Pancreas (tissue), 10 donors: ENCODE results near the gene ANKRD44. TPM values are rescaled to one million over a fixed set of nuclear protein-coding genes. Genes with fewer than 3 reads are reported as not detected.

ENCODE experiments used
- ATAC-seq, 4 donors: fragments of 200-7000 bp; cut with Tn5 transposase; one replicate each; pipeline versions ENCODE4 v1.8.0 to v1.9.1; 2020; ENCODE audit warnings: mild to moderate bottlenecking in 4 of 4, moderate library complexity in 4 of 4
- DNase-seq, 6 donors: peaks; one replicate each; pipeline ENCODE4 v3.0.0-alpha.2; 2020
- FAIRE-seq: peaks from 2 replicates; lab custom pipeline; 2012; peaks lifted over from hg19 to GRCh38; lab: Jason Lieb, UNC
- H3K27ac ChIP-seq, 4 donors: fragments of 200-600 bp; sonication (generic); 1 replicate in 3 of 4; 2 replicates in 1 of 4; pipeline versions ENCODE4 v1.5.0 to v1.8.0; 2020
- H3K27me3 ChIP-seq, 4 donors: fragments of 200-600 bp; one replicate each; pipeline ENCODE4 v1.8.0; 2021
- H3K36me3 ChIP-seq, 3 donors: fragments of 200-600 bp; sonication (generic) in 1 of 3; one replicate each; pipeline versions ENCODE4 v1.5.0 to v1.8.0; 2020 to 2021
- H3K4me1 ChIP-seq, 3 donors: fragments of 200-600 bp; one replicate each; pipeline ENCODE4 v1.8.0; 2021
- H3K4me3 ChIP-seq, 4 donors: fragments of 200-600 bp; sonication (generic) in 2 of 4; one replicate each; pipeline versions ENCODE4 v1.5.0 to v1.8.0; 2020 to 2021
- H3K9me3 ChIP-seq, 4 donors: fragments of 200-600 bp; one replicate each; pipeline ENCODE4 v1.8.0; 2021
- WGBS, 2 donors: extraction: QIAGEN DNeasy Blood & Tissue Kit; methylation state at CpG; one replicate each; pipeline ENCODE4 v1.1.7; 2013; 5-methylcytosine and 5-hydroxymethylcytosine counted together
- intact Hi-C, 3 donors: fragments of 100-400 bp; cut with DNase I; formaldehyde crosslinking; loops; one replicate each; pipeline versions ENCODE4 v1.11.1 to v1.14.2; 2022
- polyA plus RNA-seq, 2 donors: library from polyadenylated mRNA; stranded (reverse); fragments of 200-250 nt; gene quantifications; one replicate each; pipeline ENCODE4 v1.2.3, GENCODE V29; 2013
- total RNA-seq, 6 donors: library from RNA; stranded (reverse); fragmentation: NEBNext Ultra II Directional in 4 of 6; extraction: Animal tissue kit (Norgen Biotek cat#: 25700) in 4 of 6; gene quantifications; one replicate each; pipeline versions ENCODE4 v1.2.1 to v1.2.4, GENCODE V29; 2021 to 2023
- TF ChIP-seq, protein P1 (sequence below), 4 donors: fragments of 200-600 bp; sonication (generic) in 3 of 4; IDR thresholded peaks; one replicate each; pipeline versions ENCODE4 v1.5.0 to v1.8.0; 2021; ENCODE audit warnings: antibody characterized with exemption in 4 of 4
- donor health status: healthy with polysubstance abuse.
- donor health status: DM: no; HTN: no; CAD: no; lungs with moderate emphysema.
- donor health status: DM: no; HTN: no; CAD: no.
- donor health status: control.
- donor health status: control.
- donor health status: Bipolar disorder and iron deficiency.
- donor health status: DM: yes; HTN: yes; CAD: no.
- donor health status: DM: no; HTN: no; CAD: no.
- donor health status: DM: no; HTN: no; CAD: no.
- donor health status: DM: yes; HTN: yes; CAD: no.

ANKRD44 gene
- total and polyA plus RNA-seq, 8 donors = 1.9 to 12.5 (median 7.7) TPM

DNA sequence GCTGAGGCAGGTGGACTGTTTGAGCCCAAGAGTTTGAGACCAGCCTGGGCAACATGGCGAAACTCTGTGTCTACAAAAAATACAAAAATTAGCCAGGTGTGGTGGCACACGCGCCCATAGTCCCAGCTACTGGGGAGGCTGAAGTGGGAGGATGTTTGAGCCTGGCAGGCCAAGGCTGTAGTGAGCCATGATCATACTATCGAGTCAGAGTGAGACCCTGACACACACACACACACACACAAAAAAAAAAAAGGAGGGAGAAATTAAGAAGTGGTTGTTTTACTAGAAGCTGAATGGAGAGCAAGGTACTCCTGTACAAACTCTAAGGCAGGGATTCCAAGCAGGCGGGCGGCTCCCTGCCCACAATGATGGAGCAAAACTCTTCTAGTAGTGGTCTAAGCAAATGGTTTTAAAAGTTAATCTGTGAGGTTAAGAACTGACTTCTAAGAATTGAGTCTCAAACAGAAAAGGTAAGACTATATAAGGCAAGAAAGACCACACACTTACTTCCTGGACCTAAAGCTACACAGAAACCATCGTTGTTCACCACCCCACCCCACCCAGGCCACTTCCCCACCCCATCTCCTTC lies 2.6 kb downstream of the ANKRD44 start:
- intact Hi-C loops = loop anchor here in 1 of 3 donors (10.0 kb wide), 1 partner anchor 113 kb away; no protein-coding TSS in a partner anchor
- H3K27ac ChIP-seq = peak overlapping the region in 2 of 4 donors; percentile 44
- ATAC-seq (no peak), FAIRE-seq (no peak), DNase-seq (no peak)
- no peaks in the 10 kb centered on the region for H3K27me3 ChIP-seq
- peaks cover 6 to 34% (median 30%) of the 10 kb centered on the region in 3 donors for H3K4me1 ChIP-seq
- H3K4me3 ChIP-seq = no peak overlapping the region
- no peaks in the 10 kb centered on the region for H3K36me3 ChIP-seq
- H3K9me3 ChIP-seq = no peaks in the 10 kb centered on the region
- WGBS, 2 donors = 88 to 92% methylated on average over 7 of the region's 7 CpGs
- TF ChIP-seq, protein P1, sequence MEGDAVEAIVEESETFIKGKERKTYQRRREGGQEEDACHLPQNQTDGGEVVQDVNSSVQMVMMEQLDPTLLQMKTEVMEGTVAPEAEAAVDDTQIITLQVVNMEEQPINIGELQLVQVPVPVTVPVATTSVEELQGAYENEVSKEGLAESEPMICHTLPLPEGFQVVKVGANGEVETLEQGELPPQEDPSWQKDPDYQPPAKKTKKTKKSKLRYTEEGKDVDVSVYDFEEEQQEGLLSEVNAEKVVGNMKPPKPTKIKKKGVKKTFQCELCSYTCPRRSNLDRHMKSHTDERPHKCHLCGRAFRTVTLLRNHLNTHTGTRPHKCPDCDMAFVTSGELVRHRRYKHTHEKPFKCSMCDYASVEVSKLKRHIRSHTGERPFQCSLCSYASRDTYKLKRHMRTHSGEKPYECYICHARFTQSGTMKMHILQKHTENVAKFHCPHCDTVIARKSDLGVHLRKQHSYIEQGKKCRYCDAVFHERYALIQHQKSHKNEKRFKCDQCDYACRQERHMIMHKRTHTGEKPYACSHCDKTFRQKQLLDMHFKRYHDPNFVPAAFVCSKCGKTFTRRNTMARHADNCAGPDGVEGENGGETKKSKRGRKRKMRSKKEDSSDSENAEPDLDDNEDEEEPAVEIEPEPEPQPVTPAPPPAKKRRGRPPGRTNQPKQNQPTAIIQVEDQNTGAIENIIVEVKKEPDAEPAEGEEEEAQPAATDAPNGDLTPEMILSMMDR (IDR thresholded peaks at IDR 0.05) = no peak

DNA sequence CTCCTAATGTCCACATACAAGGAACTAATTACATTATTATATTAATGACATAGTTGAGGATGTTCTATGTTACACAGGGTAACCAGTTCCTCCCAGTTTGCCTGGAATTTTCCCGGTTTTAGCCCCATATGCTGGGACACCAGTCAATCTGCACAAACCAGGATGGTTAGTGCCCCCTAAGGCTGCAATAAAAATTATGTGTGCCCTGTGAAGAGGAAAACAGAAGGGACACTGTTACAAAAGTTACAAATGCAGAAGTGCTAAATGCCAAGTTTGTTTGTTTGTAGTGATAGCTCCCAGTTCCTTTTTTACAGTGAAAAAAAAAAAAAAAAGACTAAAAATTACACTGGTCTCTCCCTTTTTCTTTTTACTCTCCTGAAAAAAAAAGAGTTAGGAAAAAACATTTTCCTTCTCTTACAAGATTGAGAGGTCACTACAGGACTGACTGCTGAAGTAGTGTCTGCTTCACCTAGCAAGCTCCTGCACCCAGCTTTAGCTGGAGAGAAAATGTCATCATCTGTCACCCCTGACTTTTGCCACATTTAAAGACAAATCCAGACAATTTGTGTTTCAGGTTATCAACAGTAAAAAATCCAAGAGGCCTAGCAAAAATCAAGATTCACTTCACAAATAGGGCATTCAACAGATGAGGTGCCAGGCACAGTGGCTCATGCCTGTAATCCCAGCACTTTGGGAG lies 3.2 kb downstream of the ANKRD44 start:
- intact Hi-C loops = loop anchor here in 1 of 3 donors (10.0 kb wide), 1 partner anchor 113 kb away; no protein-coding TSS in a partner anchor
- H3K4me1 ChIP-seq = peaks cover 6 to 34% (median 30%) of the 10 kb centered on the region in 3 donors

DNA sequence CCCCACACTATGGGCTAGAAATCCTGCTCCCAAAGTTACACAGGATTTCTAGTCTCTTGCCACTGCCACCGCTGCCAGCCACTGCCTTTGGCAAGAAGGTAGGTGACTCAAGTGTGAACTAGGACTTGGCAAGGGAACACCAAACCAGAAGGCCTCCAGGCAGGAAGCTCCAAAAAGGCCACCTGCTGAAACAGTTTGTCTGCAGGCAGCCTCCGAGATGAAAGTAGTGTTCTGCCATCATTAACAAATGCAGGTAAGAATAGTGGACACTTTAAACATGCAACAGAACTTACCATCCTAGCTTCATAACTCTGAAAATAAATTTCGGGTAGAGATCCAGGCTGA lies 3.9 kb downstream of the ANKRD44 start:
- intact Hi-C loops = loop anchor here in 1 of 3 donors (10.0 kb wide), 1 partner anchor 112 kb away; no protein-coding TSS in a partner anchor
- peak overlapping the region in 3 of 4 donors; percentile 40 to 64 (median 43) for H3K27ac ChIP-seq
- H3K4me3 ChIP-seq = no peak overlapping the region
- no peaks in the 10 kb centered on the region for H3K36me3 ChIP-seq
- 42 to 53% methylated on average over 3 of the region's 3 CpGs for WGBS, 2 donors
- no peaks in the 10 kb centered on the region for H3K9me3 ChIP-seq
- DNase-seq (peak; percentile 62 to 82 (median 72)), ATAC-seq (peak; percentile 37 to 51 (median 44)), FAIRE-seq (no peak)
- peaks cover 6 to 34% (median 30%) of the 10 kb centered on the region in 3 donors for H3K4me1 ChIP-seq
- H3K27me3 ChIP-seq = no peaks in the 10 kb centered on the region
- TF ChIP-seq, protein P1 (IDR thresholded peaks at IDR 0.05) = no peak

More for the DNA sequence above, 3.2 kb downstream of the ANKRD44 start:
- Histone ChIP-seq H3K27ac (peak overlapping the region in 2 of 4 donors; percentile 44), H3K36me3 (no peaks in the 10 kb centered on the region), H3K4me3 (no peak overlapping the region), H3K9me3 (no peaks in the 10 kb centered on the region), H3K27me3 (no peaks in the 10 kb centered on the region)
- DNase-seq = no peak
- 78 to 92% methylated on average over 1 of the region's 1 CpG for WGBS, 2 donors
- no peak for ATAC-seq
- FAIRE-seq = no peak
- TF ChIP-seq, protein P1 (IDR thresholded peaks at IDR 0.05) = no peak

DNA sequence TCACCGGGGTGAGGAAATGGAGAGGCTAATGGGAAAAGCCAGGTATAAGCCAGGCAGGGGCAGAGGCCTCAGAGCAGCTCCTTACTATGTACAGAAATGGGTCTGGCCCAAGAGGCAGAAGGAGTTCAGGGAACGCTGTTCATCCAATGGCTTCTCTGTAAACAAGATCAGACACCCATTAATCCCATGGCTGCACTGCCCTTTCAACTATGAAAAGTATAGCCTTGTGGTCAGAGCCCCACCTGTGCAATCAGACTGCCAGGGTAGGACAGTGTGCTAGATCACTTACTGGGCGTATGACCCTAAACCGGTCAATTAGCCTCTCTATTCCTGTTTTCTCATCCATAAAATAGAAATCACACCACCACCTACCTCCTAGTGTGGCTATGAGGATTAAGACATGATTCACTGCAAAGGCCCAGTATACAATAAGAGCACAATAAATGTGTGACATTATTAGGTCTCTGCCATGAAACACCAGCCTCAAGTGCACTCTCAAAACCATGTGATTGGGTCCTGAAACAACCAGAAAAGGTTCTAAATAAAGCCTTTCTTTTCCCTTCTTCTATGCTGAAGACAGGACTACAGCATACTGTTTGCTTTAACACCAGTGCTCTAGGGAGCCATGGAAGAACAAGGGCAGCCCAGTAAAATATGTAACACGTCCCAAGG lies 4.4 kb downstream of the ANKRD44 start:
- H3K27me3 ChIP-seq = no peaks in the 10 kb centered on the region
- H3K36me3 ChIP-seq = no peaks in the 10 kb centered on the region
- no peak for DNase-seq
- TF ChIP-seq, protein P1 (IDR thresholded peaks at IDR 0.05) = no peak
- intact Hi-C loops = loop anchor here in 1 of 3 donors (10.0 kb wide), 1 partner anchor 111 kb away; no protein-coding TSS in a partner anchor
- H3K4me1 ChIP-seq = peaks cover 6 to 29% (median 25%) of the 10 kb centered on the region in 3 donors
- no peaks in the 10 kb centered on the region for H3K9me3 ChIP-seq
- H3K27ac ChIP-seq = peak overlapping the region in 3 of 4 donors; percentile 40 to 64 (median 43)
- WGBS, 2 donors = 77 to 78% methylated on average over 5 of the region's 5 CpGs
- no peak for ATAC-seq
- no peak overlapping the region for H3K4me3 ChIP-seq
- FAIRE-seq = no peak
